8988T (cell line): Measurements from ENCODE around the gene PRTFDC1.

Source experiments
- DNase-seq: peaks from one replicate; pipeline ENCODE4 v3.0.0; 2011

The PRTFDC1 gene

DNA sequence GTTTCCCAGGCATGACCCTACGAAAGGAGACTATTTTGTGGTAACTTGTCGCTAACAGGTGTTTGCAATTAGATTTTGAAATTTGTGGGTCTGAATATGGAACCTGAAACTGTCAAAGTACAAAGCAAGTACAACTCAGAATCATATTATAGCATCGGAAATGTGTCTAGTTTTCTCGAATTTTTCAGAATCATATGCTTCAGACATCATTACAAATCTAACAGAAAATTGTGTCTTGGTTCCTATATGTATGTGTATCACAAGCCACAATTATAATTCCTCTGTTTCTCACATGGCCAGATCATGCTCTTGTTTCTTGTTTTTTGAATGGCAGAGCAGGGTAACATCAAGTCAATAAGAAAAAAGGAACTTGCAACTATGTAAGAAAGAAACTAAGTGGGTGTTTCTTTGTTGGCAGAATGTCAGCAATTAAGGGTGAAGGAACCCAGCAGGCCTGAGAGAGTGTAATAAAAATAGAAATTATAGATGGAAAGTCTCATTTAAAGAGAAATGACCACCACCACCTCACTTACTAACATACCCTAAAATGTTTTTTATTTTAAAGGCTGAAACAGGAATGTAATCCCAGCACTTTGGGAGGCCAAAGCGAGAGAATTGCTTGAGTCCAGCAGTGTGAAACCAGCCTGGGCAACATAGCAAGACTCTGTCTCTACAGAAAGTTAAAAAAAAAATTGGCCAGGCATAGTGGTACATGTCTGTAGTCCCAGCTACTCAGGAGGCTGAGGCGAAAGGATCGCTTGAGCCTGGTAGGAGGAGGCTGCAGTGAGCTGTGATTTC lies 51.3 kb downstream of the PRTFDC1 start:
- DNase-seq = no peak

GRCh38 chr10:24899571-24899970 lies 52.8 kb downstream of the PRTFDC1 start:
- no peak for DNase-seq

GRCh38 chr10:24898501-24898900 lies 53.9 kb downstream of the PRTFDC1 start:
- DNase-seq = no peak

GRCh38 chr10:24897326-24897926 lies 55.0 kb downstream of the PRTFDC1 start:
- DNase-seq = no peak

- DNase-seq = no peak
Measured at GRCh38 chr10:24894728-24895127, 57.7 kb downstream of the PRTFDC1 start.

DNA sequence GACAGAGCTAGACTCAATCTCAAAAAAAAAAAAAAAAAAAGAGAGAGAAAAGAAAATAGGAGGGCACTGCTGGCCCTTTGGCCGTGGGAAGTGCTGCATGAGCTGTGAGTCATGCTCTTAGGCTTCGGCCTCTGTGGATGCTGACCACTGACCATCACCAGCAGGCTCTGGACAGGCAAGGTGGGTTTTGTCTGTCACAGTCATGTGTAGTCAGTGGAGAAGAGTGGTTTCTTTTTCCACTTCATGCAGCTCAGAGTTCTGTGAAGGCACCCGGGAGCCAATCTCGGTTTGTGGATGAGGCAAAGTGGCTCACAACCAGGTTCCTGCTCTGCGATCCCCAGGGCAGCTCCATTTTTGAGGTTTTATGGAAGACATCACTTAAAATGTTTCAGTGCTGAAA lies 58.1 kb downstream of the PRTFDC1 start:
- DNase-seq = no peak

GRCh38 chr10:24893127-24893526 lies 59.3 kb downstream of the PRTFDC1 start:
- no peak for DNase-seq

DNA sequence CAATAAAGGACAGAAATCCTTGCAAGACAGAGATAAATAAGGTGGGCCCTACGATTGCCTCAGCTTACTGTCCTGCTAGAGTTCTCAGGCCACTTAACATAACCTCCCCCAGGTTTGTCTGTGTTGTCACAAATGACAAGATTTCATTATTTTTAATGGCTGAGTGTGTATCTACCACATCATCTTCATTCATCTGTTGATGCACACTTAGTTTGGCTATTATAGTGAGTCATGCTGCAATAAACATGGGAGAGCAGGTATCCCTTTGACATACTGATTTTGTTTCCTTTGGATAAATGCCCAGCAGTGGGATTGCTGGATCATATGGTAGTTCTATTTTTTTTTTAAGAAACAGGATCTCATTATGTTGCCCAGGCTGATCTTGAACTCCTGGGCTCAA lies 60.6 kb downstream of the PRTFDC1 start:
- DNase-seq = no peak

- no peak for DNase-seq
Measured at GRCh38 chr10:24889639-24890038, 62.8 kb downstream of the PRTFDC1 start.

- DNase-seq = no peak
Measured at GRCh38 chr10:24887855-24888231, 64.6 kb downstream of the PRTFDC1 start.

DNA sequence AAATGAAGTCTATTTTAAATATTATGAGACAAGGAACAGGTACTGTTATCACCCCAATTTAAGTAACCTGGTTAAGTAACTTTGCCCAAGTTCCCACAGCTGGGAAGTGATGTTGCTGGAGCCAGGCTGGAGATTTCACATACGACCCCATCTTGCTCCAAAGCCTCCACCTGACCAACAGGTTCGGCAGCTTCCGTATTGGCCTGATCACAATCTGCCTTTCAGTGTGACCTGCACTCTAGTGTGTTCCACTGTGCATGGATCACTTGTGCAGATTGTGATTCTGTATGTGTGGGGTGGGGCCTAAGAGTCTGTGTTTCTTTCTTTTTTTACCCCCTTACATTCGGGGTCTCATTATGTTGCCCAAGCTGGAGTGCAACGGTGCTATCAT lies 66.1 kb downstream of the PRTFDC1 start:
- DNase-seq = no peak

GRCh38 chr10:24885551-24886289 lies 66.7 kb downstream of the PRTFDC1 start:
- DNase-seq = no peak

DNA sequence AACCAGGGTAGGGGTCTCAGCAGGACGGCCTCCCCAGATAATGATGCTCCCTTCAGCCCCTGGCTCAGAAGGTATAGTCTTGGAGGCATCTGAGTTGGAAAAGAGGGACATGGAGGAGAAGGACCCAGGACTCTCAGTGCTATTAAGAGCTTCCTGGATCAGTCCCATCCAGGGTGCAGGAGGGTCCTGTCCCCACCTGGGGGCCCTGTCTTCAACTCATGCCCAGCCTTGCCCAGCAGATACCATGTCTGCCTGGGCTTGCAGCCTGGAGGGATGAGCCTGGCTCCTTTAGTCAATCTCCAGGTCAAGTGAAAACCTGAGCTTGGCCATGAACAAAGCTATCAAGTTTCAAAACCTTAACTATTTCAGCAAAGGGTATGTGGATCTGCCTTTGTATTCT lies 67.6 kb downstream of the PRTFDC1 start:
- no peak for DNase-seq

GRCh38 chr10:24884316-24884715 lies 68.1 kb downstream of the PRTFDC1 start:
- no peak for DNase-seq

- no peak for DNase-seq
Measured at GRCh38 chr10:24883176-24883575, 69.2 kb downstream of the PRTFDC1 start.

DNA sequence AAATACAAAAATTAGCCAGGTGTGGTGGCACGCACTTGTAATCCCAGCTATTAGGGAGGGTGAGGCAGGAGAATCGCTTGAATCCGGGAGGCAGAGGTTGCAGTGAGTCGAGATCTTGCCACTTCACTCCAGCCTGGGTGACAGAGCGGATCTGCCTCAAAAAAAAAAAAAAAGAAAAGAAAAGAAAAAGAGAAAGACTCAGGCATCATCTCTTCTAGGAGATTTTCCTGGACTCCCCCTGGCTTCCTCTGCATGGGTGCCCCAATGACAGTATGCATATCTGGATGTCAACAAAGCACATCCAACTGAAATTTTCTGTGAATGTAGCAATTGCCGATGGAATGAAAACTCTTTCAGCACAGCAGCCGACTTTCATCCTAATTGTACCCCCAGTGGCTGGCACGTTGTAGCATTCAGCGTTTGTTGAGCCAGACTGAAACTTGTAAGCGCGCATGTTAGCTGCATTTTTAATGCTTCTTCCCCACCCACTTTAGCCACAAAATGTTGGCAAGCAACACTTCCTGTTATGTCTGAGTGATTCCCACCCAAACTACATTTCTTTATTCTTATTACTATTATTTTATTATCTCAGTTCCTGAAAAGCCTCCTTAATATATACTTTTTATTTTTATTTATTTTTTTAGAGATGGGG lies 70.2 kb downstream of the PRTFDC1 start:
- DNase-seq = no peak

DNA sequence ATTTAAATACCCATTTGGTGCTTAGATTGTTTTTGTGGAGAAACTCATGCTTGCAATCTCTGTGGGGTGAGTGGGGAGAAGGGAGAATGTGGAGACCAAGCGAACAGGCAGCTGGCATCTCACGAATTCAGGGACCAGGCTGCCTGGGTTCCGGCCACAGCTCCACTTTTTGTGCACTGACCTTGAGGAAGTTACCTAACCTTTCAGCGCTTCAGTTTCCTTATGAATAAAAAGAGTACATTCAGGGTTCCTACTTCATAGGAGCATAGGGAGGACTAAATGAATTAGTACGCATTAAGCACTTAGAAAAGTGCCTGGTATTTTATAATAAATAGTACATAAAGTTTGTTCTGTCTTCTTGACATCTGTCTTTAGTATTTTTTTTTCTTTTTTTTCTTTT lies 72.5 kb downstream of the PRTFDC1 start:
- no peak for DNase-seq

GRCh38 chr10:24874133-24874532 lies 78.3 kb downstream of the PRTFDC1 start:
- no peak for DNase-seq

DNA sequence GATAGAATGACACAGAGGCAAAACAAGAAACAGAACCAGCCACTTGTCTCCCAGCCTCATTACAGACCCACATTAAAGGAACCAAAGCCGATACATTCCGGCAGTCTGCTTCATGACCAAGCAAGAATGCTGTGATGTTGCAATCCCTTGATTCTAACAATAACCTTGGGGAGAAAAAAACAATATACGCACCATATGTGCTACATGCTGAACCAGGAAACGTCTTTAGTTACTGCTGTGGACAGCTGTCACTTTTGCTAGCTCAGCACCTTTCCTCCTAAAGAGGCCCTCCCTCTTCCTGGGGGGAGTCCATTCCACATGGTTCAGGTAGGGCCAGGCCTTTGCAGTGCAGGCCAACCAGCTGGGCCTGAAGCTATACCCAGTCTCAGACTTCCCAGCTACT lies 79.1 kb downstream of the PRTFDC1 start:
- no peak for DNase-seq

DNA sequence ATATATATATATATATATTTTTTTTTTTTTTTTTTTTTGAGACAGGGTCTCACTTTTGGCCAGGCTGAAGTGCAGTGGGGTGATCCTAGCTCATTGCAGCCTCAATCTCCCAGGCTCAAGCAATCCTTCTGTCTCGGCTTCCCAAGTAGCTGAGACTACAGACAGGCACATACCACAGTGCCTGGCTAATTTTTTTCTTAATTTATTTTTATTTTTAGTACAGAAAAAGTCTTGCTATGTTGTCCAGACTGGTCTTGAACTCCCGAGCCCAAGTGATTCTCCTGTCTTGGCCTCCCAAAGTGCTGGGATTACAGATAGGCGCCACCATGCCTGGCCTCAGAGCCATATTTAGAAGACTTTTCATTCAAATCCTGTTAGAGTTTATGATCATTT lies 79.6 kb downstream of the PRTFDC1 start:
- DNase-seq = no peak

DNA sequence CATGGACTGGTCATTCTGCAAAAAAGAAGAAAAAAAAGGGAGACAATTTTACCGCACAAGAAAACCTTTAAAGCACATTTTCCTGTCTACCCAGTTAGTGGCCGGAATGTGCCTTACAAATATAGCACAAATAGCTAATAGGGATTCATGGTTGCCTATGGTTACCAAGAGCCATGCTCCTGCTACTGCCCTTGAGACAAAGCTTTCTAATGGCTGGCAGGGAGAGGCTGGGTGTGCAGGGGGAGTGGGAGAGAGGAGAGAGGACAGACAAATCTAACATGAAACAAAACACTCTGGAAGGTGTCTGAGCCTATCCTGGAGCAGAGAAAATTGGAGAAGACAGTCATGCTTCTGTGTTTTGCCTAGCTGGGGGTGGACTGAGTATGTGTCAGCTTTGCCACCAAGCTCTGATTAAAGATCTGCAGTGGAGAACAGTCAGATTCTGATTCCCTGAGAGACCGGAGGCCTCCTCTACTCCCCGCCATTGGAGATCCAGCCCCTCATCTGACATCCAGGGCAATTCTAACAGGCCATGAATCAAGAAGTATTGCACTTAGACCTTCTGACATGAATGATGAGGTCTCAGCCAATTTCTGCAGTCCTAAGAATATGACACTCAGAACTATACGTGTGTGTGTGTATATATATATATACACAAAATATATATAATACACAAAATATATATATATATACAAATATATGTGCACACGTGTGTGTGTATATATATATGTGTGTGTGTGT lies 80.2 kb downstream of the PRTFDC1 start:
- DNase-seq = no peak

- DNase-seq = no peak
Measured at GRCh38 chr10:24871011-24871935, 81.1 kb downstream of the PRTFDC1 start.
